Stimulated activated CD8-positive, alpha-beta memory T cell treated with anti-CD3 and anti-CD28 coated beads, Interleukin-12 subunit alpha, Interleukin-12 subunit beta, amount 100 ng/mL, for 24 hours (primary cell): ENCODE results near the gene MPC1.
"Not testable (repeated sequence)": the region's sequence is repeated elsewhere in the genome, so short reads cannot be mapped to it uniquely, and the experiment has no call there.

Source experiments
- DNase-seq: peaks from one replicate; pipeline ENCODE4 v3.0.0-alpha.2; 2020; ENCODE audit errors: extremely low read depth

The MPC1 gene

DNA sequence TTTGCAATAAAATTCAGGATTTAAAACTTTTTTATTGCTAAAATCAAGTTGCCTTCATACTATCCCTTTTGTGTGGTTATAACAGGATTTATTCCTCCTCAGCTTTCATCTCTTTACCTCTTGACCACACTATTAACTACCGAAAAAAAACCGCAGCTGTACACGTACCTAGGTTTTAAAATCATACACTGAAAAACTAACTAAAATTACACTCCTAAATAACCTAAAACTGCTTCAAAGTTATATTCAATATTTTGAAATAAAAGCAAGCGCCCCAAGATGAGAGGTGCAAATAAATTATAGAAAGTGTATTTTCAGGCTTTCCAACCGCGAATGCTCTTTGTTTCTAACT, 1.4 kb downstream of the MPC1 start:
- DNase-seq = no peak

DNA sequence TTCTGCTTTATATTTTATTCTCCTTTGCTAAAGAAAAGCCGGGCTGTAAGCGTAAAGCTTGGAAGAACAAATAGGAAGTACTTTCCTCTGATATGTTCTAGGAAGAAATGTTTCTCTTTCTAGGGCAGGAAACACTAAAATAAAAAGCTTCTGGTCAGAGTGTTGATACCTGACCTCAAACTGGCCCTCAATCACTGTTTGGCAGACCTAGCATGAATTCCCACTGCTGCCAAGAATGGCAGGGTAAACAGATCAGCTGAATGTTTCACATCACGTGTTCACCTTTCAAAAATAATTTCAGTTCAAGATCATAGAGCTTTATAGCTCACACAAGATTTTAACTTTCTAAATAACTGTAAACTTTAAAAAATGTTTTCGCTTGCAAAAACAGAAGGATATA, 2.9 kb downstream of the MPC1 start:
- DNase-seq = no peak

GRCh38 chr6:166379103-166379586, 3.6 kb downstream of the MPC1 start:
- no peak for DNase-seq

GRCh38 chr6:166377721-166378120, 5.0 kb downstream of the MPC1 start:
- no peak for DNase-seq

- no peak for DNase-seq
These were observed 7.7 kb downstream of the MPC1 start for GRCh38 chr6:166375013-166375412.

GRCh38 chr6:166370489-166370888, 12.3 kb downstream of the MPC1 start:
- no peak for DNase-seq

GRCh38 chr6:166369782-166370181, 13.0 kb downstream of the MPC1 start:
- no peak for DNase-seq

DNA sequence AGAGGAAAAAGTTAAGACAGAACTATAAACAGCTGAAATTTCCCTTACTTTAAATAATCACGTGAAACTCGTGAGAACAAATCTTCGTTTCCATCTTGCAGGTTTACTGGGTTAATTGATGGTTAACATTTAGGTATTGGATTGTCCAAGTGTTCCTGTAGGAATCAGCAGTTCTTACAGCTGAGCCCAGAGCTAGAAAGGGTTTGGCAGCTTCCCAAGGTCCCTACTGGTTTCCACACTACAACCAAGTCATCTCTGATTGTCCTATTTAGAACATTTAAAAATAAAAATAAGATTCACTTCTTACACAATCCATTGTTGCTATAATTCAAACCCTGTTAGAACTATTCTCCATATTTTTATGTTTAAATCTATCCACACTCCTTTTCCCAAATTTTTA, 15.8 kb downstream of the MPC1 start:
- no peak for DNase-seq

DNA sequence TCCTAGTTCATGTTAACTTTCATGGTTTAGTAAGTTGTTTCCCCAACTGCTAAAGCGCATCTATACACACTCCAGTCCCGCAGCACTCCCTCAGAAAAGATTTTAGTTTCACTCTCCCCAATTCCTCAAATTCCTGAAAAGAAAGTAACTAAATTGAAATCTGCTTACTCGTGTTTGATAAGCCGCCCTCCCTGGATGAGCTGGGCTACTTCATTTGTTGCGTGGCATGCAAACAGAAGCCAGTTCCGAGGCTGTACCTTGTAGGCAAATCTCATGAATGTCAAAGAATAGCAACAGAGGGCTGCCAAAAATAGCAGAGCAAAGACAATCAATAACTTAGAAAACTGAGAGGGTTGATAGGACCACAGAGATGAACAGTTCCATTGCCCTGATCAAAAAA, 16.9 kb downstream of the MPC1 start:
- no peak for DNase-seq

- no peak for DNase-seq
These were observed 17.5 kb downstream of the MPC1 start for GRCh38 chr6:166365221-166365620.

DNA sequence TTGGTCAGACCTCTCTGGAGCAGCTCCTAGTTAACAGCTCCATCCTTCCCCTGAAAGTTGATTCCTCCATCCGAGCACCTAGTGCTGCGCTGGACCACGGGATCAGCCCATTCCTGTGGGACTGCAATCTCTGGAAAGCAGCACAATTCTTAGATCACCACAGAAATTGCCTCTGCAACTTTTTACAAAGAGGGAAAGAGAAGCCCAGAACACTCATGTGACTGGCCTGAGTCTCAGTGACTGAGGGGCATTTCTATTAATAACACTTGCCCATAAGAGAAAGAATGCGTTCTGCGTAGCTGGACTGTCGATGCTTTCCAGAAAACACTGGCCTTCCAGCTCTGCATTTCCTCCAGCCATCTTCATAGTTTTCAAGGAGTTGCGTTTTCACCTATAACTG, 18.3 kb downstream of the MPC1 start:
- DNase-seq = no peak

DNA sequence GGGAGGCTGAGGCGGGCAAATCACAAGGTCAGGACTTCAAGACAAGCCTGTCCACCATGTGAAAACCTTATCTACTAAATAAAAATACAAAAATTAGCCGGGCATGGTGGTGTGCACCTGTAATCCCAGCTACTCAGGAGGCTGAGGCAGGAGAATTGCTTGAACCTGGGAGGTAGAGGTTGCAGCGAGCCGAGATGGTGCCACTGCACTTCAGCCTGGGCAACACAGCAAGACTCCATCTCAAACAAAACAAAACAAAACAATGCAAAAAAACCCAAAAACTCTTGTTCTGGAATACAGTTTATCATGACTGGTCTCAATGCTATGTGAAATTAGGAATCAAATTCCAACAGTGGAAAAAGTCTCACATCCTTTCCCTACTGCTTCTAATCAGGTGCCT, 20.3 kb downstream of the MPC1 start:
- not testable (repeated sequence) for DNase-seq

- DNase-seq = no peak
These were observed 21.7 kb downstream of the MPC1 start for GRCh38 chr6:166361077-166361429.

- no peak for DNase-seq
These were observed 22.3 kb downstream of the MPC1 start for GRCh38 chr6:166360243-166361076.

- DNase-seq = no peak
These were observed 27.2 kb downstream of the MPC1 start for GRCh38 chr6:166355552-166355951.

- DNase-seq = no peak
These were observed 27.8 kb downstream of the MPC1 start for GRCh38 chr6:166354965-166355364.

DNA sequence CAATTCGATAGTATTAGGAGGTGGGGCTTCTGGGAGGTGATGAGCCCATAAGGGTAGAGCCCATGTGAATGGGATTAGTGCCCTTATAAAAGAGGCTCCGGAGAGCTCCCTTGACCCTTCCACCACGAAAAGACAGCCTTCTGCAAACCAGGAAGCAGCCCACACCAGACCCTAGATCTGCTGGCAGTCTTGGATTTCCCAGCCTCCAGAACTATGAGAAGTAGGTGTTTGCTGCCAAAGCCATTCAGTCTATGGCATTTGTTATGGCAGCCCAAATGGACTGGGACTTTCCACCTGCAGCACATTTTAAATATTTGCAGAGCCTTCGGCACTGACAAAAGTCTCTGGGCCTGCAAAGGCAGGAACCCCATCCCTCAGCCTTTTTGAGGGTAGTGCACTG, 28.6 kb downstream of the MPC1 start:
- DNase-seq = no peak

- DNase-seq = no peak
These were observed 29.2 kb downstream of the MPC1 start for GRCh38 chr6:166353507-166353906.

GRCh38 chr6:166352923-166353322, 29.8 kb downstream of the MPC1 start:
- no peak for DNase-seq

DNA sequence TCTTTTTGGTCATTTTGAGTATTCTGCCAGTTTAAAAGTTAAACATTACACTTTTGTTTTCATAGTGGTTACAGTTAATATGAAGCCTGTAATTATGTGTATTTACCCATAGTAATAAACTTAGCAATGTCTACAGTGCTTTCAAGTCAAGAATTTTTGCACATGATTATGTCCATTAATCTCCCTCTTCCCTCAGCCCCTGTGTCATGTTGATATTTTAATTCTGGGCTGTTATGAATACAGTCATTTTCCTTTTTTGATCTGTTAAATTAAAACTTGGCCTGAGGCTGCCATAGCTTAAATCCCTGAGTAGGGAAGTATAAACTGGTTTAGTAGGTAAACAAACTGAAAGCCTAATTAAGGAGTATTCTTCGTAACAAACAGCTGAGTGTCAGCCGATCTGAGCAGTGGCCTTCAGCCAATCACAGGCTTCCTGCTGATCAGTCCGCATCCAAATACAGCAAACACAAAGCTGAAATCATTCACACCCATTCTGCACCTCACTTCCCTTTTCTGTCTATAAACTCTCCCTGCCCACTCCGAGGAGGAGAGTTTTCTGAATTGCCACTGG, 30.9 kb downstream of the MPC1 start:
- DNase-seq = no peak

DNA sequence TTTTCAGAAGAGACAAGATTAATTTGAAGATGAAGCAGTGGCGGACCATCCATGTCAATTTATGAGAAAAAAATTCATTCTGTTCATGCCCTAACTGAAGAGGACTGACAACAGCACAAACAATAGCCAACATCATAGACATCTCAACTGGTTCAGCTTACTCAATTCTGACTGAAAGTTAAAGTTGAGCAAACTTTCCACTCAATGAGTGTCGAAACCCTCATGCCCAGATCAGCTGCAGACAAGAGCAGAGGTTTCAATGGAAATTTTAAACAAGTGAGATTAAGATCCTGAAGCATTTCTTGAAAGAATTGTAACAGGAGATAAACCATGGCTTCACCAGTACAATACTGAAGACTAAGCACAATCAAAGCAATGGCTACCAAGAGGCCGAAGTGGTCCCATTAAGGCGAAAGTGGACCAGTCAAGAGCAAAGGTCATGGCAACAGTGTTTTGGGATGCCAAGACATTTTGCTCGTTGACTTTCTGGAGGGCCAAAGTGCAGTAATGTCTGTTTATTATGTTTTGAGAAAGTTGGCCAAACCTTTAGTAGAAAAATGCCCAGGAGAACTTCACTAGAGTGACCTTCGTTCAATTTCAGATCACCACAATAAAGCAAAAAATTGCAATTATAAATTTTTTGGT, 34.3 kb downstream of the MPC1 start:
- no peak for DNase-seq

DNA sequence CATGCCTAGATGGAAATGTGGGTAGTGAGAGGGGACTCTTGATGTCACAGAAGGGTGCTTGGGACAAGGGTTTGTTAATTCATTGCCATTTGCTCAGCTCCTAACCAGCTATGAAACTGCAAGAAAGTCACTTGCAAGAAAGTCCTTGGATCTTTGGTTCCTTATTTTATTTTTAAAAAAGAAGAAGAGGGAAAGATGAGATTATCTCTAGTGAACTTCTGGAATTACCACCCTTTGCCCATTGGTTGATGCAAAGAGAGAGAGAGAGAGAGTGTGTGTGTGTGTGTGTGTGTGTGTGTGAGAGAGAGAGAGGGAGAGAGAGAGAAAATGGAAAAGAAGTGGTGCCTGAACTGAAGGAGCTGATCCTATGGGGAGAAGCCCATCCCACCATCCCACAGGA, 35.8 kb downstream of the MPC1 start:
- DNase-seq = no peak

GRCh38 chr6:166346449-166346848, 36.3 kb downstream of the MPC1 start:
- DNase-seq = no peak
